Thymus (tissue), 11 donors: ENCODE results near the gene SNAPIN. TPM values are rescaled to one million over a fixed set of nuclear protein-coding genes. Genes with fewer than 3 reads are reported as not detected.

Experiments
- DNase-seq, 9 donors: peaks; one replicate each; pipeline ENCODE4 v3.0.0-alpha.2; 2013; ENCODE audit warnings: low spot score in 9 of 9, low read depth in 6 of 9, missing footprints in 1 of 9
- H3K27ac ChIP-seq, 2 donors: one replicate each; pipeline ENCODE4 v1.5.1; 2013; ENCODE audit warnings: control low read depth in 1 of 2, low read depth in 1 of 2, low read length in 1 of 2, mild to moderate bottlenecking in 1 of 2, moderate library complexity in 1 of 2
- H3K27me3 ChIP-seq, 2 donors: one replicate each; pipeline ENCODE4 v1.5.1; 2013; ENCODE audit warnings: low read length in 1 of 2; ENCODE audit not compliant: control insufficient read depth in 2 of 2, insufficient read depth in 1 of 2
- H3K36me3 ChIP-seq, 2 donors: one replicate each; pipeline ENCODE4 v1.5.1; 2013; ENCODE audit warnings: low read length in 1 of 2, mild to moderate bottlenecking in 1 of 2, moderate library complexity in 1 of 2; ENCODE audit not compliant: control insufficient read depth in 2 of 2, insufficient read depth in 2 of 2
- H3K4me1 ChIP-seq, 2 donors: one replicate each; pipeline ENCODE4 v1.5.1; 2013; ENCODE audit warnings: low read length in 2 of 2; ENCODE audit not compliant: control insufficient read depth in 2 of 2, insufficient read depth in 2 of 2
- H3K4me3 ChIP-seq, 2 donors: one replicate each; pipeline ENCODE4 v1.5.1; 2013; ENCODE audit warnings: low read length in 2 of 2, control low read depth in 1 of 2, mild to moderate bottlenecking in 1 of 2
- H3K9me3 ChIP-seq, 2 donors: one replicate each; pipeline ENCODE4 v1.5.1; 2013; ENCODE audit warnings: low read length in 1 of 2, mild to moderate bottlenecking in 1 of 2; ENCODE audit not compliant: control insufficient read depth in 2 of 2, insufficient read depth in 1 of 2
- WGBS: extraction: QIAGEN DNeasy Blood & Tissue Kit; methylation state at CpG from one replicate; pipeline ENCODE4 v1.1.7; 2013; 5-methylcytosine and 5-hydroxymethylcytosine counted together
- polyA plus RNA-seq: library from polyadenylated mRNA; stranded (reverse); fragments of 200-250 nt; gene quantifications from one replicate; pipeline ENCODE4 v1.2.3, GENCODE V29; 2013
- total RNA-seq: library from RNA; stranded (reverse); fragments of 120-200 nt; gene quantifications from one replicate; pipeline ENCODE4 v1.2.4, GENCODE V29; 2013
- donor health status: healthy.

SNAPIN gene
- total and polyA plus RNA-seq, 2 donors = 48.2 to 50.3 TPM

- H3K4me3 ChIP-seq = peak within 1 kb of the TSS; percentile 13 to 29
- H3K27ac ChIP-seq = peak within 1 kb of the TSS; percentile 32 to 68
- H3K36me3 ChIP-seq = no peaks in the 10 kb centered on the region
- H3K9me3 ChIP-seq = no peaks in the 10 kb centered on the region
- peaks cover 0 to 15% of the 10 kb centered on the region in 2 donors for H3K4me1 ChIP-seq
- no peak for DNase-seq
- no peaks in the 10 kb centered on the region for H3K27me3 ChIP-seq
- 91% methylated on average over 9 of the region's 9 CpGs for WGBS
Measured at GRCh38 chr1:153612755-153613331, 45.7 kb upstream of the SNAPIN start, which contains the start of gene S100A16. TSS of gene S100A16 (minus strand) at chr1:153613137. CDS start at chr1:153608151, 4,986 bp downstream.

- no peaks in the 10 kb centered on the region for H3K9me3 ChIP-seq
- no peak for DNase-seq
- 93% methylated on average over 5 of the region's 5 CpGs for WGBS
- H3K4me3 ChIP-seq = no peak overlapping the region
- H3K36me3 ChIP-seq = no peaks in the 10 kb centered on the region
- peaks cover 0 to 20% of the 10 kb centered on the region in 2 donors for H3K4me1 ChIP-seq
- peak overlapping the region in 1 of 2 donors; percentile 33 for H3K27ac ChIP-seq
- H3K27me3 ChIP-seq = no peaks in the 10 kb centered on the region
Measured at GRCh38 chr1:153613406-153613805, 45.1 kb upstream of the SNAPIN start.

- Histone ChIP-seq H3K27me3 (no peaks in the 10 kb centered on the region), H3K36me3 (no peaks in the 10 kb centered on the region), H3K4me3 (peak overlapping the region in 1 of 2 donors; percentile 19), H3K27ac (no peak overlapping the region), H3K9me3 (no peaks in the 10 kb centered on the region), H3K4me1 (peaks cover 0 to 20% of the 10 kb centered on the region in 2 donors)
- no peak for DNase-seq
- 98% methylated on average over 2 of the region's 2 CpGs for WGBS
Measured at GRCh38 chr1:153614189-153614900, 44.2 kb upstream of the SNAPIN start.

DNA sequence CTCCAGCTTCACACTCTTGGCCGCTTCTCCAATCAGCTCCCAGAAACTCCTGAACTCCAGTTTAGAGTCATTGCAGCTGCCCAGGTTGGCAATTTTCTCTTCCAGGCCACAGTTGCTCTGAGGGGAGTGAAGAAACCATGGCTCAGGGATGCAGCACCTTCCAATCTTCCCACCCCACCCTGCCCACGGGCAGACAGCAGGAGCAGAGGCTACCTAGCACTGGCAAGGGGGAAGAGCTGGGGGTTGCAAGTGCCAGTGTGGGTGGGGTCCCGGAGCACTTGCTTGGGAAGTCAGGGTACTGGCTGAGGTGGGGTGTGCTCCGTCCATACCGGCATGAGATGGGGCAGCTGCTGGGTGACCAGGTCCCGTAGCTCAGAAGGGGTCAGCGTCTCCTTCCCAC is 43.6 kb upstream of the SNAPIN start:
- Histone ChIP-seq H3K4me3 (peak overlapping the region in 1 of 2 donors; percentile 19), H3K9me3 (no peaks in the 10 kb centered on the region), H3K27me3 (no peaks in the 10 kb centered on the region), H3K4me1 (peaks cover 0 to 20% of the 10 kb centered on the region in 2 donors), H3K36me3 (no peaks in the 10 kb centered on the region), H3K27ac (no peak overlapping the region)
- WGBS = 96% methylated on average over 7 of the region's 7 CpGs
- no peak for DNase-seq

DNA sequence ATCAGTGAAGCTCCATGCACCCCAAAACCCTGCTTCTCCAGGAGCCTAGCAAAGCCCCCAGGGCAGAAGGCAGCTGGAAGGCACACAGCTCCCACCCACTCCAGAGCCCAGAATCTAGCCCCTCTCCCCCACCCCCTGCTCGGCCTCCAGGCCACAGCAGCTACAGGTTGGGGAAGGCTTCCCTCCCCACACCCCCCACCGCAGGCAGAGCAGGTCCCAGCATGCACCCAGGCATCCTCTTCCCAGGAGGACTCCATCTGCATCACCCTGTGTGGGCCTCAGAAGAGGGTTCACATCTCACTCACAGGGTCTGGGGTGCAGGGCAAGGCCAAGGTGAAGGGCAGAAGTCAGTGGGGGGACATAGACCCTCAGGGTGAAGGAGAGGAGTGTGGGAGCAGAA is 43.1 kb upstream of the SNAPIN start:
- H3K4me3 ChIP-seq = peak overlapping the region in 1 of 2 donors; percentile 19
- no peaks in the 10 kb centered on the region for H3K27me3 ChIP-seq
- H3K4me1 ChIP-seq = peaks cover 0 to 20% of the 10 kb centered on the region in 2 donors
- no peaks in the 10 kb centered on the region for H3K36me3 ChIP-seq
- no peaks in the 10 kb centered on the region for H3K9me3 ChIP-seq
- no peak for DNase-seq
- peak overlapping the region in 1 of 2 donors; percentile 30 for H3K27ac ChIP-seq
- 95% methylated on average over 2 of the region's 2 CpGs for WGBS

DNA sequence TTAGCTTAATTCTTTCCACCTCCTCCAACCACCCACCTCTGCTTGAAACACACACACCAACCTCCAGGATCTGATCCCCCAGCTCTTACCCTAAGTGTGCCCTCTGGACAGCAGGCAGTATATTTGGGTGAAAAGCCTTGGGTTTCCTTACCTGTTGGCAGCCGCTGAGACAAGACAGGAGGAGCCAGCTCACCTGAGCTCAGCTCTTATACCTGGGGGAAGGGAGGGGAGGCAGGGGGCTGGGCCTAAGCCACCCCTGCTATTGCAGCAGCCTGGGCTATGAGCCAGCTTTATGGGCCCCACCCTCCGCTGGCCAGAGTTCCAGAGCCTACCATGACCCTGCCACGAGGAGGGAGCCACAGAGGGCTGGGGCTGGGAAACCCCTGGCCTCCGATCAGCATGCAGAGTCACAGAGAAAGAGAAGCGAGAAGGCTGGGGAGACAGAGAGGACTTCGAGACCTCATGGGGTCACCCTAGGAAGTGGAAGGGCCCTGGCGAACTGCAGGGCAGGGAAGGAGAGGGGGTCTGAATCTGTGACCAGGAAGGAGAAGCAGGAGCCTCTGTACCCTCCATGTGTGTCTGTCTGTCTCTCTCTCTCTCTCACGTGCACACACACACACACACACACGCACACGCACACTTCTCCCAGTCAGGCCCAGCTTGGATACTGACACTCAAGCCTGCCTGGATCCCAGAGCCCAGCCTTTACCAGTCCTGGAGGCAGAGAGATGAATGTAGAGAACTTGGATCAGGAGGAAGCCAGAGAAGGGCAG is 42.2 kb upstream of the SNAPIN start, which contains the start of gene S100A14:
Gene S100A14 (minus strand): TSS at position 182 of the 773 bp plus-strand sequence. CDS start 467 bp downstream, outside the sequence.
- Histone ChIP-seq H3K4me1 (peaks cover 0 to 20% of the 10 kb centered on the region in 2 donors), H3K27ac (peak within 1 kb of the TSS in 1 of 2 donors; percentile 64), H3K36me3 (no peaks in the 10 kb centered on the region), H3K4me3 (peak within 1 kb of the TSS in 1 of 2 donors; percentile 19), H3K9me3 (no peaks in the 10 kb centered on the region), H3K27me3 (no peaks in the 10 kb centered on the region)
- 86% methylated on average over 10 of the region's 10 CpGs for WGBS
- DNase-seq = peak in 1 of 9 donors; percentile 27

GRCh38 chr1:153616917-153617311 is 41.6 kb upstream of the SNAPIN start:
- no peaks in the 10 kb centered on the region for H3K9me3 ChIP-seq
- peak overlapping the region in 1 of 2 donors; percentile 64 for H3K27ac ChIP-seq
- WGBS = 94% methylated on average over 5 of the region's 5 CpGs
- no peaks in the 10 kb centered on the region for H3K36me3 ChIP-seq
- peaks cover 0 to 20% of the 10 kb centered on the region in 2 donors for H3K4me1 ChIP-seq
- H3K4me3 ChIP-seq = no peak overlapping the region
- no peaks in the 10 kb centered on the region for H3K27me3 ChIP-seq
- no peak for DNase-seq

DNA sequence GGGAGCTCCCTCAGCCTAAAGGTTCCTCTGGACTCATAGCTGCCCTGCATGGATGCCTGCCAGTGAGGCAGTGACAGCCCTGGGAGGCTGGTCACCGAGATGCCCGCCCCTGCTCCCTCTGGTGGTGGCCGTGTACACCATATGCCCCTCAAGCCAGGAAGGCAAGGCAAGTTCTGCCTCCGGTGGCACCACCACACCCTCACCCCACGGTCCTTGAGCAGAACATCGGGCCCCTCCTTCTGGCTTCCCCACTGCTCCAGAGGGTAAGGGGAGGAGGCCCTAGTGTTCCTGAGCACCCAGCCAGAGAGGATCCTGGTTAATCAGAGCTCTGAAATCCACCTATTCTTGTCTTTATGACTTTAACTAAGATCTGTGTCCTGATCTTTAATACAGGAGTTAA is 40.8 kb upstream of the SNAPIN start:
- no peak overlapping the region for H3K4me3 ChIP-seq
- H3K27me3 ChIP-seq = no peaks in the 10 kb centered on the region
- peaks cover 0 to 20% of the 10 kb centered on the region in 2 donors for H3K4me1 ChIP-seq
- DNase-seq = peak in 4 of 9 donors; percentile 51 to 63 (median 54)
- 33% methylated on average over 6 of the region's 6 CpGs for WGBS
- H3K9me3 ChIP-seq = no peaks in the 10 kb centered on the region
- no peaks in the 10 kb centered on the region for H3K36me3 ChIP-seq
- peak overlapping the region in 1 of 2 donors; percentile 17 for H3K27ac ChIP-seq
